SK-N-SH treated with all-trans-retinoic acid at 6 μM for 48 hours (cell line): Measurements from ENCODE around the gene UBE4A.

Experiments used
- ATAC-seq: fragments of 200-7000 bp; cut with Tn5 transposase; 3 replicates; pipeline ENCODE4 v1.9.1; 2020; ENCODE audit warnings: mild to moderate bottlenecking, moderate library complexity
- ARNTL ChIP-seq: fragments of 450-650 bp; formaldehyde crosslinking; IDR thresholded peaks from 2 replicates; pipeline ENCODE4 v1.5.0; 2020; ENCODE audit warnings: low read depth, mild to moderate bottlenecking, moderate library complexity, borderline replicate concordance
- BACH2 ChIP-seq: fragments of 250-450 bp; sonication (Bioruptor Pico); IDR thresholded peaks from 2 replicates; pipeline ENCODE4 v1.9.0; 2021; ENCODE audit warnings: mild to moderate bottlenecking, borderline replicate concordance
- CSRNP3 ChIP-seq: fragments of 250-450 bp; sonication (Bioruptor Pico); IDR thresholded peaks from 2 replicates; pipeline ENCODE4 v1.5.1; 2021; ENCODE audit warnings: mild to moderate bottlenecking, moderate library complexity
- GLIS3 ChIP-seq: fragments of 250-450 bp; sonication (Bioruptor Pico); IDR thresholded peaks from 2 replicates; pipeline ENCODE4 v1.5.0; 2020; ENCODE audit warnings: mild to moderate bottlenecking, moderate library complexity
- OSR1 ChIP-seq: fragments of 250-450 bp; sonication (Bioruptor Pico); IDR thresholded peaks from 2 replicates; pipeline ENCODE4 v1.8.0; 2022; ENCODE audit warnings: moderate library complexity, mild to moderate bottlenecking, inconsistent platforms
- SNAI2 ChIP-seq: fragments of 250-450 bp; sonication (Bioruptor Pico); IDR thresholded peaks from 2 replicates; pipeline ENCODE4 v1.5.0; 2020; ENCODE audit warnings: mild to moderate bottlenecking, moderate library complexity
- TCF4 ChIP-seq: fragments of 250-450 bp; sonication (Bioruptor Pico); IDR thresholded peaks from 2 replicates; pipeline ENCODE4 v1.8.0; 2021; ENCODE audit warnings: mild to moderate bottlenecking, moderate library complexity, borderline replicate concordance
- ZFP3 ChIP-seq: fragments of 250-450 bp; sonication (Bioruptor Pico); IDR thresholded peaks from 2 replicates; pipeline ENCODE4 v1.5.0; 2020; ENCODE audit warnings: mild to moderate bottlenecking, moderate library complexity
- ZNF565 ChIP-seq: fragments of 450-650 bp; formaldehyde crosslinking; conservative IDR thresholded peaks from 2 replicates; pipeline ENCODE4 v1.5.0; 2020; ENCODE audit warnings: low read depth, mild to moderate bottlenecking, moderate library complexity
- ZNF70 ChIP-seq: fragments of 450-650 bp; formaldehyde crosslinking; IDR thresholded peaks from 2 replicates; pipeline ENCODE4 v1.5.0; 2020; ENCODE audit warnings: mild to moderate bottlenecking, moderate library complexity
- TF ChIP-seq, protein P1 (sequence below): fragments of 250-450 bp; sonication (Bioruptor Pico); IDR thresholded peaks from 2 replicates; pipeline ENCODE4 v1.5.0; 2020; ENCODE audit warnings: mild to moderate bottlenecking, moderate library complexity
- TF ChIP-seq, protein P2 (sequence below): fragments of 250-450 bp; sonication (Bioruptor Pico); IDR thresholded peaks from 2 replicates; pipeline ENCODE4 v1.8.0; 2021; ENCODE audit warnings: low read depth, mild to moderate bottlenecking, moderate library complexity, borderline replicate concordance
- TF ChIP-seq, protein P3 (sequence below): fragments of 250-450 bp; sonication (Bioruptor Pico); IDR thresholded peaks from 2 replicates; pipeline ENCODE4 v1.5.1; 2020; ENCODE audit warnings: low read depth, mild to moderate bottlenecking, moderate library complexity
- TF ChIP-seq, protein P4 (sequence below): fragments of 250-450 bp; sonication (Bioruptor Pico); IDR thresholded peaks from 2 replicates; pipeline ENCODE4 v1.8.0; 2020; ENCODE audit warnings: mild to moderate bottlenecking, moderate library complexity, borderline replicate concordance

UBE4A gene

DNA sequence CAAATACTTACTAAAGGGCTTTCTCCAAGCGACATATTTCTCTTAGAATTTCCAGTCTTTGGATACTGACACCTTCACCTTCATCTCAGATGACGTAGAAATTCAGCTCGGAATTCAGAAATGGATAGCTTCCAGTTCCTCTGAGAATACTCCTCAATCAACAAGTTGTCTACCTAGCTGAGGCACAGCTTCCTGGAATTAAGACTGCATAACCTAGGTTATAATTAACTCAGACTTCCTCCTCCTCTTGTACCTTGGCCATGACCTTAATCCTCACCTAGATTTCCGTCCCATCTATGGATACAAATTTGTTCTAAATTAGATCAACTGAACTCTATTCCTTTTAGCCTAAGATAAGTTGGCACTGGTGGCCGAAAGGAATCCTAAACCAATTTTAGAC lies 59.4 kb downstream of the UBE4A start:
- no peak for ATAC-seq
- no peak for TF ChIP-seq ZNF70 (CRISPR knock-in tag)
- TF ChIP-seq ZNF565 (CRISPR knock-in tag): no peak
- TF ChIP-seq, protein P1, sequence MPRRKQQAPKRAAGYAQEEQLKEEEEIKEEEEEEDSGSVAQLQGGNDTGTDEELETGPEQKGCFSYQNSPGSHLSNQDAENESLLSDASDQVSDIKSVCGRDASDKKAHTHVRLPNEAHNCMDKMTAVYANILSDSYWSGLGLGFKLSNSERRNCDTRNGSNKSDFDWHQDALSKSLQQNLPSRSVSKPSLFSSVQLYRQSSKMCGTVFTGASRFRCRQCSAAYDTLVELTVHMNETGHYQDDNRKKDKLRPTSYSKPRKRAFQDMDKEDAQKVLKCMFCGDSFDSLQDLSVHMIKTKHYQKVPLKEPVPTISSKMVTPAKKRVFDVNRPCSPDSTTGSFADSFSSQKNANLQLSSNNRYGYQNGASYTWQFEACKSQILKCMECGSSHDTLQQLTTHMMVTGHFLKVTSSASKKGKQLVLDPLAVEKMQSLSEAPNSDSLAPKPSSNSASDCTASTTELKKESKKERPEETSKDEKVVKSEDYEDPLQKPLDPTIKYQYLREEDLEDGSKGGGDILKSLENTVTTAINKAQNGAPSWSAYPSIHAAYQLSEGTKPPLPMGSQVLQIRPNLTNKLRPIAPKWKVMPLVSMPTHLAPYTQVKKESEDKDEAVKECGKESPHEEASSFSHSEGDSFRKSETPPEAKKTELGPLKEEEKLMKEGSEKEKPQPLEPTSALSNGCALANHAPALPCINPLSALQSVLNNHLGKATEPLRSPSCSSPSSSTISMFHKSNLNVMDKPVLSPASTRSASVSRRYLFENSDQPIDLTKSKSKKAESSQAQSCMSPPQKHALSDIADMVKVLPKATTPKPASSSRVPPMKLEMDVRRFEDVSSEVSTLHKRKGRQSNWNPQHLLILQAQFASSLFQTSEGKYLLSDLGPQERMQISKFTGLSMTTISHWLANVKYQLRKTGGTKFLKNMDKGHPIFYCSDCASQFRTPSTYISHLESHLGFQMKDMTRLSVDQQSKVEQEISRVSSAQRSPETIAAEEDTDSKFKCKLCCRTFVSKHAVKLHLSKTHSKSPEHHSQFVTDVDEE (CRISPR knock-in tag): no peak
- TF ChIP-seq ARNTL (CRISPR knock-in tag): no peak
- TF ChIP-seq SNAI2: no peak
- no peak for TF ChIP-seq TCF4 (CRISPR knock-in tag)
- TF ChIP-seq GLIS3 (CRISPR knock-in tag): no peak

DNA sequence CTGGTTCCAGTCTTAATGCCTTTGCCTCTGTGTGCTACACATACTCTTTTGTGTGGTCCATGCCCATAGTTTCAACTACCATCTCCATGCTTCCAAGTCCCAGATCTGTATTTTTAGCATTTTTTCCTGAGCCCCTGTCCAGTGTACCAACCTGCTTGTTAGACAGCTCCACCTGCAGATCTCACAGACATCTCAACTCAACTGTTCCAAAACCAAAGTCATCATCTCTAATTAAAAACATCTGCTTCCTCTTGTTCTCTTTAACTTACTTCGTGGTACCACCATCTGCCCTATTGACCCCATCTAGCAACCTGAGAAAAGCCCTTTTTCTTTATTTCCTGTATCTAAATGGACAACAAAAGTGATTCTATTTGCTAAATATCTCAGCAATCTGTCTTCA lies 68.3 kb downstream of the UBE4A start:
- TF ChIP-seq, protein P2, sequence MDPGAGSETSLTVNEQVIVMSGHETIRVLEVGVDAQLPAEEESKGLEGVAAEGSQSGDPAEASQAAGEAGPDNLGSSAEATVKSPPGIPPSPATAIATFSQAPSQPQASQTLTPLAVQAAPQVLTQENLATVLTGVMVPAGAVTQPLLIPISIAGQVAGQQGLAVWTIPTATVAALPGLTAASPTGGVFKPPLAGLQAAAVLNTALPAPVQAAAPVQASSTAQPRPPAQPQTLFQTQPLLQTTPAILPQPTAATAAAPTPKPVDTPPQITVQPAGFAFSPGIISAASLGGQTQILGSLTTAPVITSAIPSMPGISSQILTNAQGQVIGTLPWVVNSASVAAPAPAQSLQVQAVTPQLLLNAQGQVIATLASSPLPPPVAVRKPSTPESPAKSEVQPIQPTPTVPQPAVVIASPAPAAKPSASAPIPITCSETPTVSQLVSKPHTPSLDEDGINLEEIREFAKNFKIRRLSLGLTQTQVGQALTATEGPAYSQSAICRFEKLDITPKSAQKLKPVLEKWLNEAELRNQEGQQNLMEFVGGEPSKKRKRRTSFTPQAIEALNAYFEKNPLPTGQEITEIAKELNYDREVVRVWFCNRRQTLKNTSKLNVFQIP: no peak
- no peak for TF ChIP-seq BACH2
- TF ChIP-seq OSR1 (CRISPR knock-in tag): no peak
- no peak for TF ChIP-seq GLIS3 (CRISPR knock-in tag)
- no peak for TF ChIP-seq ZFP3 (CRISPR knock-in tag)
- TF ChIP-seq, protein P3, sequence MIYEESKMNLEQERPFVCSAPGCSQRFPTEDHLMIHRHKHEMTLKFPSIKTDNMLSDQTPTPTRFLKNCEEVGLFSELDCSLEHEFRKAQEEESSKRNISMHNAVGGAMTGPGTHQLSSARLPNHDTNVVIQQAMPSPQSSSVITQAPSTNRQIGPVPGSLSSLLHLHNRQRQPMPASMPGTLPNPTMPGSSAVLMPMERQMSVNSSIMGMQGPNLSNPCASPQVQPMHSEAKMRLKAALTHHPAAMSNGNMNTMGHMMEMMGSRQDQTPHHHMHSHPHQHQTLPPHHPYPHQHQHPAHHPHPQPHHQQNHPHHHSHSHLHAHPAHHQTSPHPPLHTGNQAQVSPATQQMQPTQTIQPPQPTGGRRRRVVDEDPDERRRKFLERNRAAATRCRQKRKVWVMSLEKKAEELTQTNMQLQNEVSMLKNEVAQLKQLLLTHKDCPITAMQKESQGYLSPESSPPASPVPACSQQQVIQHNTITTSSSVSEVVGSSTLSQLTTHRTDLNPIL (CRISPR knock-in tag): no peak
- no peak for TF ChIP-seq SNAI2
- TF ChIP-seq ARNTL (CRISPR knock-in tag): no peak
- TF ChIP-seq, protein P4, sequence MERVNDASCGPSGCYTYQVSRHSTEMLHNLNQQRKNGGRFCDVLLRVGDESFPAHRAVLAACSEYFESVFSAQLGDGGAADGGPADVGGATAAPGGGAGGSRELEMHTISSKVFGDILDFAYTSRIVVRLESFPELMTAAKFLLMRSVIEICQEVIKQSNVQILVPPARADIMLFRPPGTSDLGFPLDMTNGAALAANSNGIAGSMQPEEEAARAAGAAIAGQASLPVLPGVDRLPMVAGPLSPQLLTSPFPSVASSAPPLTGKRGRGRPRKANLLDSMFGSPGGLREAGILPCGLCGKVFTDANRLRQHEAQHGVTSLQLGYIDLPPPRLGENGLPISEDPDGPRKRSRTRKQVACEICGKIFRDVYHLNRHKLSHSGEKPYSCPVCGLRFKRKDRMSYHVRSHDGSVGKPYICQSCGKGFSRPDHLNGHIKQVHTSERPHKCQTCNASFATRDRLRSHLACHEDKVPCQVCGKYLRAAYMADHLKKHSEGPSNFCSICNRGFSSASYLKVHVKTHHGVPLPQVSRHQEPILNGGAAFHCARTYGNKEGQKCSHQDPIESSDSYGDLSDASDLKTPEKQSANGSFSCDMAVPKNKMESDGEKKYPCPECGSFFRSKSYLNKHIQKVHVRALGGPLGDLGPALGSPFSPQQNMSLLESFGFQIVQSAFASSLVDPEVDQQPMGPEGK (CRISPR knock-in tag): no peak
- no peak for TF ChIP-seq CSRNP3 (CRISPR knock-in tag)
- no peak for TF ChIP-seq TCF4 (CRISPR knock-in tag)
- TF ChIP-seq, protein P1 (CRISPR knock-in tag): no peak
- 0 out of 3 replicates have a peak, but pooled peaks have one; percentile 21 for ATAC-seq

GRCh38 chr11:118430956-118431355 lies 71.6 kb downstream of the UBE4A start:
- ATAC-seq: no peak
- TF ChIP-seq ZNF70 (CRISPR knock-in tag): no peak
- TF ChIP-seq, protein P3 (CRISPR knock-in tag): no peak
- TF ChIP-seq, all 23 proteins: peak for 0
